ENCODE data around the gene PLD1. TPM values are rescaled to one million over a fixed set of nuclear protein-coding genes. Genes with fewer than 3 reads are reported as not detected.

Gene PLD1
- total RNA-seq, 4 donors from 2014 or later = 15.3 to 55.9 (median 45.4) TPM

DNA sequence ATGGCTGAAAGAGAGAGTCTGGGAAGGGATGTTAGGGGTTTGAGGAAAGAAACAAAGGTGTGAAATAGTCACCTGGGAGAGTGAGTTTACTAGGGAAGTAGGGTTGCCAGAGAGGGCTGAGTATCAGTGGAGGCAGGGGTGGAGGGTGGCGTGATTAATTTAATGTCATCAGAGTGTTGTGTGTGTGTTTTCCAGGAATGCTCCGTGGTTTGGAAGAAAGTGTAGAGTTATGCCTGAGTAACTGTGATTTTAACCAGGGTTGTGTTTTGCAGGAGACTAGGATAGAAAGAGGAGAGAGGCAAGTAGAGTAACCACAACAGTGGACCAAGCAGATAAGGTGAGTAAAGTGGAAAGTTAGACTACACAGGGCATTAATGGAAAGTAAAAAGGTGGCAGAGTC is 27.2 kb downstream of the PLD1 start:
- no peaks in the 10 kb centered on the region for H3K36me3 ChIP-seq
- no peak overlapping the region for H3K27ac ChIP-seq

DNA sequence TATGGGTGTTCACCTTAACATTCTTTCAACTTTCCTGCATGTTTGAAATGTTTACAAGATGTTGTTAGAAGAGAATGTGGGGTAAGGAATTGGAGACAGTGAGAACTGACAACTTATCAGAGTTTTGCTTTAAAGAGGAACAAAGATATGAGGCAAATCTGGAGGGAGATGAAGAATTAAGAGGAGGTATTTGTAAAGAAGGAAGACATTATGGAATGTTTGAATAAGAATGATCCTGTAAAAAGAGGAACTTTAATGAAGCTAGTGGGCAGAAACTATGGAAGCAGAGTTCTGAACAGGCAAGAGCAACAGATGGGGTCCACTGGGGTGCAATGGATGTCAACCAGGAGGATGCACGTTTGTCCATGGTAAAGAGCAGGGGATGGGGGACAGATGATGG is 27.7 kb downstream of the PLD1 start:
- no peak for DNase-seq (ENCODE audit: low spot score in 2 of 2)
- 56 to 74% methylated on average over 1 of the region's 1 CpG for WGBS, 2 donors
- no peaks in the 10 kb centered on the region for H3K27me3 ChIP-seq
- H3K4me3 ChIP-seq = no peak overlapping the region
- no peaks in the 10 kb centered on the region for H3K36me3 ChIP-seq
- no peaks in the 10 kb centered on the region for H3K9me3 ChIP-seq
- TF ChIP-seq POLR2A (IDR thresholded peaks at IDR 0.05) (no peak), EP300 (IDR thresholded peaks at IDR 0.05) (no peak)
- TF ChIP-seq, protein P1, sequence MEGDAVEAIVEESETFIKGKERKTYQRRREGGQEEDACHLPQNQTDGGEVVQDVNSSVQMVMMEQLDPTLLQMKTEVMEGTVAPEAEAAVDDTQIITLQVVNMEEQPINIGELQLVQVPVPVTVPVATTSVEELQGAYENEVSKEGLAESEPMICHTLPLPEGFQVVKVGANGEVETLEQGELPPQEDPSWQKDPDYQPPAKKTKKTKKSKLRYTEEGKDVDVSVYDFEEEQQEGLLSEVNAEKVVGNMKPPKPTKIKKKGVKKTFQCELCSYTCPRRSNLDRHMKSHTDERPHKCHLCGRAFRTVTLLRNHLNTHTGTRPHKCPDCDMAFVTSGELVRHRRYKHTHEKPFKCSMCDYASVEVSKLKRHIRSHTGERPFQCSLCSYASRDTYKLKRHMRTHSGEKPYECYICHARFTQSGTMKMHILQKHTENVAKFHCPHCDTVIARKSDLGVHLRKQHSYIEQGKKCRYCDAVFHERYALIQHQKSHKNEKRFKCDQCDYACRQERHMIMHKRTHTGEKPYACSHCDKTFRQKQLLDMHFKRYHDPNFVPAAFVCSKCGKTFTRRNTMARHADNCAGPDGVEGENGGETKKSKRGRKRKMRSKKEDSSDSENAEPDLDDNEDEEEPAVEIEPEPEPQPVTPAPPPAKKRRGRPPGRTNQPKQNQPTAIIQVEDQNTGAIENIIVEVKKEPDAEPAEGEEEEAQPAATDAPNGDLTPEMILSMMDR (IDR thresholded peaks at IDR 0.05) = no peak
- peaks cover 0 to 17% (median 4%) of the 10 kb centered on the region in 4 donors for H3K4me1 ChIP-seq
- no peak overlapping the region for H3K27ac ChIP-seq

More for the DNA sequence above, 27.2 kb downstream of the PLD1 start:
- WGBS, 2 donors = 77 to 88% methylated on average over 2 of the region's 2 CpGs
- H3K4me1 ChIP-seq = peaks cover 0 to 17% (median 4%) of the 10 kb centered on the region in 4 donors
- no peak for DNase-seq (ENCODE audit: low spot score in 2 of 2)
- TF ChIP-seq EP300 (IDR thresholded peaks at IDR 0.05) = no peak
- TF ChIP-seq, protein P1 (IDR thresholded peaks at IDR 0.05) = no peak
- TF ChIP-seq POLR2A (IDR thresholded peaks at IDR 0.05) = no peak
- no peaks in the 10 kb centered on the region for H3K27me3 ChIP-seq
- H3K9me3 ChIP-seq = no peaks in the 10 kb centered on the region
- no peak overlapping the region for H3K4me3 ChIP-seq

DNA sequence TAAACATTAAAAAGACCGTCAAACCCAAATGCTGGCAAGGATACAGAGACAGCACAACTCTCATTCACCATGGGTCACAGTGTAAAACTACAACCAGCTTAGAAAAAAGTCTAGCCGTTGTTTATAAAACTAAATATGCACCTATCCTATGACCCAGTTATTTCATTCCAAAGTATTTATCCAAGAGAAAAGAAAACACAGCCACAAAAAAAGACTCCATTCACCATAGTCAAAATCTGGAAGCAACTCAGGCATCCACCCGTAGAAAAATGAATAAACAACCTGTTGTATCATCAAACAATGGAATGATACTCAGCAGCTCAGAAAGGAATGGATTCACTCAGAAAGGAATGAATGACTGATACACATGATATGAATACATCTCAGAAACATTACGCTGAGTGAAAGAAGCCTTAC is 28.6 kb downstream of the PLD1 start:
- Histone ChIP-seq H3K27ac (no peak overlapping the region), H3K9me3 (no peaks in the 10 kb centered on the region), H3K27me3 (no peaks in the 10 kb centered on the region), H3K4me1 (peaks cover 0 to 24% (median 4%) of the 10 kb centered on the region in 4 donors), H3K36me3 (no peaks in the 10 kb centered on the region), H3K4me3 (no peak overlapping the region)
- DNase-seq (ENCODE audit: low spot score in 2 of 2) = no peak
- WGBS, 2 donors = 26 to 29% methylated on average over 4 of the region's 4 CpGs
- TF ChIP-seq, protein P1 (IDR thresholded peaks at IDR 0.05) = no peak
- TF ChIP-seq POLR2A (IDR thresholded peaks at IDR 0.05) (no peak), EP300 (IDR thresholded peaks at IDR 0.05) (no peak)

DNA sequence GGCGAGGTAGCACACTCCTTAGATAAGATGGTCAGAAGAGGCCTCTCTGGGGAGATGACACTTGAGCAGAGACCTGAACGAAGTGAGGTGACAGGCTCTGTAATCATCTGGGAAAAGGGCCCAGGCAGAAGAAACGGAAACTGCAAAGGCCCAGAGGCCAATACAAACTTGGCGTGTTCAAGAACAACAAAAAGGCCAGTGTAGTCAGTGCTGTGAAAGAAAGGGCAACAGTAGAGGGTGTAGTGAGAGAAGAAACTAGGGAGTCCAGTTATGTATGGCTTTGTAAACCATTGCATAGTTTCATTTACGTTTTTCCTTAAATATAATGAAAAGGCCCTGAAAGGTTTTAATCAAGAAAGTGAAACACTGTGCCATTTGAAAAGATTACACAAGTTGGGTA is 31.8 kb downstream of the PLD1 start:
- Histone ChIP-seq H3K4me3 (no peak overlapping the region), H3K27me3 (no peaks in the 10 kb centered on the region), H3K9me3 (no peaks in the 10 kb centered on the region), H3K36me3 (no peaks in the 10 kb centered on the region), H3K4me1 (peaks cover 0 to 38% (median 6%) of the 10 kb centered on the region in 4 donors), H3K27ac (no peak overlapping the region)
- no peak for TF ChIP-seq POLR2A (IDR thresholded peaks at IDR 0.05)
- TF ChIP-seq EP300 (IDR thresholded peaks at IDR 0.05) = no peak
- TF ChIP-seq, protein P1 (IDR thresholded peaks at IDR 0.05) = no peak
- WGBS, 2 donors = 53 to 65% methylated on average over 5 of the region's 5 CpGs
- no peak for DNase-seq (ENCODE audit: low spot score in 2 of 2)

DNA sequence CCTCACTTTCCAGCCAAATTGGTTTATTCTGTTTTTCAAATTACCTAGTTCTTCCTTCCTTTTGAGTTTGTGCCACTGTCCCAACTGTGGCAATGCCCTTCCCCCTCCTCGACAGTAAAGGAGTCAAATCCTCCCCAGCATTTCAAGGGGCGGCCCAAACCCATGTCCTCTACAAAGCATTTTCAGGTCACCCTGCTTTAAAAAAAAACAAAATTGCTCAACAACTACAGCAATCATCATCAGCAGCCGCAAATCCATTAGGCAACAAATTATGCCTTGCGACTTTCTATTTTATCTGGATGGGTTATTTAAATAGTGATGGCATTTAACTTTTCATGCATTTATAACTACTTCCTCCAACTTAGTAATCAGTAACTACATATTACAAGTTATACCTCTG is 32.7 kb downstream of the PLD1 start:
- TF ChIP-seq, protein P1 (IDR thresholded peaks at IDR 0.05) = no peak
- TF ChIP-seq EP300 (IDR thresholded peaks at IDR 0.05) (no peak), POLR2A (IDR thresholded peaks at IDR 0.05) (no peak)
- no peaks in the 10 kb centered on the region for H3K36me3 ChIP-seq
- peaks cover 0 to 40% (median 6%) of the 10 kb centered on the region in 4 donors for H3K4me1 ChIP-seq
- H3K27ac ChIP-seq = peak overlapping the region in 1 of 4 donors; percentile 25
- H3K9me3 ChIP-seq = no peaks in the 10 kb centered on the region
- no peak overlapping the region for H3K4me3 ChIP-seq
- no peaks in the 10 kb centered on the region for H3K27me3 ChIP-seq
- 87 to 88% methylated on average over 4 of the region's 4 CpGs for WGBS, 2 donors
- no peak for DNase-seq (ENCODE audit: low spot score in 2 of 2)

Data from tibial nerve (tissue), 4 donors.